HFFc6 (cell line): ENCODE results near the gene VTCN1. TPM values are rescaled to one million over a fixed set of nuclear protein-coding genes. Genes with fewer than 3 reads are reported as not detected.

Experiments
- DNase-seq: peaks from one replicate; pipeline ENCODE4 v3.0.0-alpha.2; 2018
- H3K27ac Mint-ChIP-seq: 2 replicates; pipeline ENCODE4 v1.8.0; 2020; ENCODE audit warnings: mild to moderate bottlenecking, mixed read lengths
- H3K27me3 Mint-ChIP-seq: 2 replicates; pipeline ENCODE4 v1.8.0; 2021; ENCODE audit warnings: mild to moderate bottlenecking, moderate library complexity, mixed read lengths; ENCODE audit not compliant: insufficient read depth
- H3K36me3 Mint-ChIP-seq: 2 replicates; pipeline ENCODE4 v1.8.0; 2021; ENCODE audit warnings: low read depth, mixed read lengths
- H3K4me1 Mint-ChIP-seq: 2 replicates; pipeline ENCODE4 v1.8.0; 2020; ENCODE audit warnings: low read depth, mixed read lengths
- H3K4me3 Mint-ChIP-seq: 2 replicates; pipeline ENCODE4 v1.8.0; 2020; ENCODE audit warnings: mild to moderate bottlenecking, moderate library complexity, mixed read lengths
- H3K9me3 Mint-ChIP-seq: 2 replicates; pipeline ENCODE4 v1.8.0; 2020; ENCODE audit warnings: mild to moderate bottlenecking, mixed read lengths
- total RNA-seq, 6 experiments: library from RNA; stranded (reverse); fragmentation: NEBNext Ultra II Directional; extraction: Animal tissue kit (Norgen Biotek cat#: 25700); gene quantifications; 2 replicates in 1 of 6; 3 replicates in 5 of 6; pipeline ENCODE4 v1.2.3, GENCODE V29; 2021
- TF ChIP-seq, protein P1 (sequence below): fragments of 200-600 bp; sonication (generic); IDR thresholded peaks from 2 replicates; pipeline ENCODE4 v1.5.0; 2021; ENCODE audit warnings: antibody characterized with exemption, mild to moderate bottlenecking

Gene VTCN1
- total RNA-seq, 6 experiments from 2014 or later, result not detected

DNA sequence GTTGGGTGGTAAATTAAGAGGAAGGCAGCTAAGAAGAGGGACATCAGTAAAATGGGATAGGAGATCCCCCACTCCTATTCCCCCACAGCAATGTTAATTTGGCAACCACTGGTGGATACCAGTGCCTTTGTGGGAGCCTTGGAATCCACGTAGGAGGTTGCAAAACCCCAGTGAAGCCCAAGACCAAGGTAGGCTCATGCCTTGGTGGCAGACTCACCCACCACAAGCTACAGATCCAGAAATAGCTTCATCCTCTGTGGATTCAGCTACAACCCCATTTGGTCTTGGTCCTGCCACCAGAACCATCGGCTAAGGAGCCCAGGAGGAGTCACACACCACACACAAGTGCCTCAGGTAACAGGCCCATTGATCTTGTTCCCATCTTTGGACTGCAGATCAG, 21.0 kb downstream of the VTCN1 start:
- no peaks in the 10 kb centered on the region for H3K9me3 Mint-ChIP-seq
- H3K27ac Mint-ChIP-seq, result no peak overlapping the region
- TF ChIP-seq, protein P1, sequence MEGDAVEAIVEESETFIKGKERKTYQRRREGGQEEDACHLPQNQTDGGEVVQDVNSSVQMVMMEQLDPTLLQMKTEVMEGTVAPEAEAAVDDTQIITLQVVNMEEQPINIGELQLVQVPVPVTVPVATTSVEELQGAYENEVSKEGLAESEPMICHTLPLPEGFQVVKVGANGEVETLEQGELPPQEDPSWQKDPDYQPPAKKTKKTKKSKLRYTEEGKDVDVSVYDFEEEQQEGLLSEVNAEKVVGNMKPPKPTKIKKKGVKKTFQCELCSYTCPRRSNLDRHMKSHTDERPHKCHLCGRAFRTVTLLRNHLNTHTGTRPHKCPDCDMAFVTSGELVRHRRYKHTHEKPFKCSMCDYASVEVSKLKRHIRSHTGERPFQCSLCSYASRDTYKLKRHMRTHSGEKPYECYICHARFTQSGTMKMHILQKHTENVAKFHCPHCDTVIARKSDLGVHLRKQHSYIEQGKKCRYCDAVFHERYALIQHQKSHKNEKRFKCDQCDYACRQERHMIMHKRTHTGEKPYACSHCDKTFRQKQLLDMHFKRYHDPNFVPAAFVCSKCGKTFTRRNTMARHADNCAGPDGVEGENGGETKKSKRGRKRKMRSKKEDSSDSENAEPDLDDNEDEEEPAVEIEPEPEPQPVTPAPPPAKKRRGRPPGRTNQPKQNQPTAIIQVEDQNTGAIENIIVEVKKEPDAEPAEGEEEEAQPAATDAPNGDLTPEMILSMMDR, result no peak
- DNase-seq, result no peak
- peaks cover 19% of the 10 kb centered on the region for H3K27me3 Mint-ChIP-seq
- H3K36me3 Mint-ChIP-seq, result no peaks in the 10 kb centered on the region
- H3K4me3 Mint-ChIP-seq, result no peak overlapping the region
- H3K4me1 Mint-ChIP-seq, result peaks cover 18% of the 10 kb centered on the region

DNA sequence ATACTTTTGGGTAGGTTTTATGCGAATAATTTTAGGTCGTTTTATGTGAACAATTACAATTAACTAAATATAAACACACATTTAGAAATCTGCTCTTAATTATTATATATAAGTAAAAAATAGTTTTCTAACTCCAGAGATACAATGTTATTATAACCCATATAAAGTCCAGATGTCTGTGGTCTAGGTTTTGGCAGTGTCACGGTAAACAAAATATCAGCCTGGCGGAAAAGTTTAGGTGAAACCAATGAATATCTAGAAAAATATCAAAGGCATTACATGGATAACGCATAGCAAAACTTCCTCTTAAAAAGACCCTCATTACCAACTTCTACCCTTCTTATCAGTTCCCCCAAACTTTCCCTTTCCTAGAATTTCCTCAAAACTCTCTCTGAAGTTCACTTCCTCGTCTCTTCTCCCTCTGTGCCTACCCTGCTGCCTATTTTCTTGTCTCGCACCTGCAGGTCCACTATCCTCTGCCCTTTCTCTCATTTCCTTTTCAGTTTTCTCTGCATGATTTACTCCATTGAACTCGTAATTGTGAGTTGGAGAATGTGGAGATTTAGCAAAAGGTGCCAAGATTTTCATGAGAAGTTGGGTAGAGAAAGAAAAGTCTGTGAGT, 21.8 kb downstream of the VTCN1 start:
- Mint-ChIP-seq H3K36me3 (no peaks in the 10 kb centered on the region), H3K9me3 (no peaks in the 10 kb centered on the region), H3K27me3 (peaks cover 16% of the 10 kb centered on the region), H3K4me1 (peaks cover 18% of the 10 kb centered on the region), H3K4me3 (peak overlapping the region; percentile 16; the same call in 1 of the 2 replicates), H3K27ac (no peak overlapping the region)
- DNase-seq, result no peak
- TF ChIP-seq, protein P1, result no peak

DNA sequence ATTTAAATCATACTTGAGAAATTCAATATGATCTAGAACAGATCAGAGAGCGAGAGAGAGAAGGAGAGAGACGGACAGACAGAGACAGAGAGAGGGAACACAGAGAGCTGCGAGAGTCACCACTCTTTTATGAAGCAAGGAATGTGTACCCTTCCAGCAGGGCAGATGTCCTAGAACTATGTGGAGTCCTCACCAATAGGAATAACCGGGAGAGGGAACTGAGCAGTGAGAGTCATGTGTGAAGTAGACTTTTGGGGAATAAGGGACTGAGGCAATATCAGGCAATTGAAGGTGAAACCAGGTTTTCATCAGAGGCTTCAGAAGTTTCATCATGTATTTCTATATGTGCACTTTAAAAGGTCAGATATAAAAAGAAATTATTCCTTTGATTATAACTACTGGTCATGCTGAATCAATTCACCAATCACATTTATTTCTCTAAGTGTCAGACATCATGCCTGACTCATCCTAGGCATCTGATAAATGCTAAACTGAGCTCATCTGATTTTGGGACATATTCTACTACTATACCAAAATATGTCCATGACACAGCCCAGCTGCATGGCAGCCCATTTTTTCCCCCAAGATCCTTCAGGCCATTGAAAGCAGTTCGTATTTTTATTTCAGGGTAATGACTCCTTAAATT, 22.4 kb downstream of the VTCN1 start:
- TF ChIP-seq, protein P1, result no peak
- no peaks in the 10 kb centered on the region for H3K9me3 Mint-ChIP-seq
- peaks cover 13% of the 10 kb centered on the region for H3K27me3 Mint-ChIP-seq
- H3K4me3 Mint-ChIP-seq, result peak overlapping the region; percentile 3; the same call in 1 of the 2 replicates
- peaks cover 18% of the 10 kb centered on the region for H3K4me1 Mint-ChIP-seq
- no peak for DNase-seq
- H3K27ac Mint-ChIP-seq, result no peak overlapping the region
- H3K36me3 Mint-ChIP-seq, result no peaks in the 10 kb centered on the region

DNA sequence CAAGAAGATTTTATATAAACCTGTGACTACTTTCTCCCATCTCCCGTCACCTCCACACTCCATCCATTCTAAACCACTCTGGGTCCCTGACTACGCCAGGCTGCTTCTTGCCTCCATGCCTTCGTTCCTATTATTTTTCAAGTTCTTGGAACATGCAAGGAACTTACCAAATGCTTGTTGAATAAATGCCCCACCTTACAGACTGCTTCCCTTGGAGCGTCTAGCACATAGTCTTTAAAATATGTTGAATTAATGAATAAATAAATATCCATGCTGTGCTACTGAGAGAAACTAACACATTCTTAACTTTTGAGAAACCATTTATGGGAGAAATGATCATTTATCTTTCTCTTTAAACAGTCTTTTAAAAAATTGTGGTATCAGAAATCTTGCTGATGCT, 27.6 kb downstream of the VTCN1 start:
- Mint-ChIP-seq H3K27me3 (peaks cover 6% of the 10 kb centered on the region), H3K4me3 (no peak overlapping the region), H3K27ac (no peak overlapping the region), H3K9me3 (no peaks in the 10 kb centered on the region), H3K4me1 (peaks cover 4% of the 10 kb centered on the region), H3K36me3 (no peaks in the 10 kb centered on the region)
- TF ChIP-seq, protein P1, result no peak
- DNase-seq, result no peak

DNA sequence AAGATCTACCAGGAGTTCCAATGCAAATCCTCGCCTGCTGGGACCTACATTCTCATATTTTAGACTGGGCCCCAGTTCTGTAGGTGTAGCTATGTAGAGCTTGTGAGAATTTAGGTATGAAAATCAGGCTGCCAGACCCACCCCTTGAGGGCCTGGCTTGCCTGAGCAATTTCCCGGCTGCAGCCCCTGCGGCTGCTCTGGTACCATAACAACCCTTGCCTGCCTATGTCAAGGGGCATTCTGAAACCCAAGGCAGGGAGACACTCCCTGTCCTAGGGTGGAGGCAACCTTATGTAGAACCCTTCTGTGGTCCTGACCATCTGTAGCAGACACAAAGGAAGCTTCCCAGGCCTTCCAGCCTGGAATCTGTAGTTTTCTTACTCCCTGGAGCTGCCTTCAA, 28.4 kb downstream of the VTCN1 start:
- Mint-ChIP-seq H3K9me3 (no peaks in the 10 kb centered on the region), H3K36me3 (no peaks in the 10 kb centered on the region), H3K4me1 (no peaks in the 10 kb centered on the region), H3K27ac (no peak overlapping the region), H3K4me3 (no peak overlapping the region), H3K27me3 (peaks cover 3% of the 10 kb centered on the region)
- no peak for DNase-seq
- TF ChIP-seq, protein P1, result no peak
